MM.1S (cell line): Measurements from ENCODE around the gene MST1.

ENCODE experiments used
- DNase-seq: peaks from one replicate; pipeline ENCODE4 v3.0.0-alpha.2; 2015
- H2AFZ ChIP-seq: fragments of 300-600 bp; sonication (generic); 2 replicates; pipeline ENCODE4 v1.6.0; 2016; ENCODE audit warnings: antibody characterized with exemption, low read length
- H3F3A ChIP-seq: fragments of 300-600 bp; sonication (generic); 2 replicates; pipeline ENCODE4 v1.6.1; 2016; ENCODE audit warnings: mild to moderate bottlenecking, antibody characterized with exemption, low read length, moderate library complexity, mixed read lengths; ENCODE audit not compliant: insufficient read depth
- H3K27ac ChIP-seq: fragments of 300-600 bp; sonication (generic); 2 replicates; pipeline ENCODE4 v1.5.1; 2016; ENCODE audit warnings: mild to moderate bottlenecking, low read length
- H3K27me3 ChIP-seq: fragments of 300-600 bp; sonication (generic); replicated peaks from 2 replicates; pipeline ENCODE4 v1.6.0; 2016; ENCODE audit warnings: low read length; ENCODE audit not compliant: insufficient read depth
- H3K36me3 ChIP-seq: fragments of 300-600 bp; sonication (generic); replicated peaks from 2 replicates; pipeline ENCODE4 v1.6.1; 2016; ENCODE audit warnings: mild to moderate bottlenecking, low read length, mixed read lengths; ENCODE audit not compliant: insufficient read depth
- H3K4me1 ChIP-seq: fragments of 300-600 bp; sonication (generic); 2 replicates; pipeline ENCODE4 v1.6.1; 2016; ENCODE audit warnings: low read length, mixed read lengths
- H3K4me2 ChIP-seq: fragments of 300-600 bp; sonication (generic); 2 replicates; pipeline ENCODE4 v1.6.0; 2016; ENCODE audit warnings: low read depth, low read length
- H3K4me3 ChIP-seq: fragments of 300-600 bp; sonication (generic); 2 replicates; pipeline ENCODE4 v1.5.1; 2016; ENCODE audit warnings: low read length, mixed read lengths
- H3K79me2 ChIP-seq: fragments of 300-600 bp; sonication (generic); 2 replicates; pipeline ENCODE4 v1.6.1; 2016; ENCODE audit warnings: mixed run types, low read length, mixed read lengths
- H3K9ac ChIP-seq: fragments of 300-600 bp; sonication (generic); 2 replicates; pipeline ENCODE4 v1.6.1; 2016; ENCODE audit warnings: low read length, mixed read lengths
- H3K9me2 ChIP-seq: fragments of 300-600 bp; sonication (generic); replicated peaks from 2 replicates; pipeline ENCODE4 v1.6.1; 2016; ENCODE audit warnings: mild to moderate bottlenecking, low read length, mixed read lengths; ENCODE audit not compliant: insufficient read depth
- H3K9me3 ChIP-seq: fragments of 300-600 bp; sonication (generic); replicated peaks from 2 replicates; pipeline ENCODE4 v1.6.1; 2016; ENCODE audit warnings: mild to moderate bottlenecking, low read length, mixed read lengths; ENCODE audit not compliant: insufficient read depth
- H4K20me1 ChIP-seq: fragments of 300-600 bp; sonication (generic); 2 replicates; pipeline ENCODE4 v1.6.1; 2016; ENCODE audit warnings: mild to moderate bottlenecking, low read length, moderate library complexity, mixed read lengths; ENCODE audit not compliant: insufficient read depth
- EZH2 ChIP-seq: fragments of 300-600 bp; sonication (generic); optimal IDR thresholded peaks from 2 replicates; pipeline ENCODE3; 2017; ENCODE audit warnings: low read depth, mild to moderate bottlenecking, antibody characterized with exemption, low read length, mixed read lengths
- EZH2phosphoT487 ChIP-seq: fragments of 300-600 bp; sonication (generic); IDR thresholded peaks from 2 replicates; pipeline ENCODE4 v1.6.1; 2018; ENCODE audit warnings: antibody characterized with exemption, low read length
- TF ChIP-seq, protein P1 (sequence below): fragments of 300-600 bp; sonication (generic); IDR thresholded peaks from 2 replicates; pipeline ENCODE4 v1.5.1; 2016; ENCODE audit warnings: antibody characterized with exemption, low read length, mixed read lengths

MST1 gene

DNA sequence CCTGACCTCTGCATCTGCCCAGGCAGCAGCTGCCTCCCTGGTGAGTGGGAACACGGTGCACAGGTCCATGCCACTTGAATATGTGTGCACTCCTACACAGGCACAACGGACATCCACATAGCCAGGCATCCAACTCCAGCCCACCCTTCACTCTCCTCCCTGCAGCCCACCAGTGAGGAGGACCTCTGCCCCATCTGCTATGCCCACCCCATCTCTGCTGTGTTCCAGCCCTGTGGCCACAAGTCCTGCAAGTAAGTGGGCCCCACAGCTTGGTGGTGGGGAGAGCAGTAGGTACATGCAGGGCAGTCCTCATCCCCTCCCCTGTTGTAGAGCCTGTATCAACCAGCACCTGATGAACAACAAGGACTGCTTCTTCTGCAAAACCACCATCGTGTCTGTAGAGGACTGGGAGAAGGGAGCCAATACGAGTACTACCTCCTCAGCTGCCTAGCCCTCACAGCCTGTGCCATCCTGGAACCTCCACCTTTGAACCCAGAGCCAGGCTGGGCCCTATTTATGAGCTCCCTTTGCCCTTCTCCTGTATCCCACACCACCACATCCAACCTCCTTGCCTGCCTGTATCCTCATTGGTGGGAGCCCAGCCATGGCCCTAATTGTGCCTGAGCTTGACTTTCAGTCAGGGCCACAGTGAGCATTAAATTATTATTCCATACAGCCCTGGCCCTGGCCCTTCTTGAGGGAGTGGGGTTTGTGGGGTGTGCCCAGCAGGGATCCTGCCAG, 31.8 kb upstream of the MST1 start:
- Histone ChIP-seq H3K9me3 (no peaks in the 10 kb centered on the region), H3F3A (peaks cover 16% of the 10 kb centered on the region), H3K79me2 (peaks cover 29% of the 10 kb centered on the region), H3K4me1 (peaks cover 14% of the 10 kb centered on the region), H2AFZ (no peak overlapping the region), H3K9me2 (no peaks in the 10 kb centered on the region), H3K27me3 (no peaks in the 10 kb centered on the region), H3K9ac (no peak overlapping the region), H3K4me3 (no peak overlapping the region), H3K36me3 (no peaks in the 10 kb centered on the region), H3K27ac (no peak overlapping the region), H3K4me2 (no peak overlapping the region), H4K20me1 (no peaks in the 10 kb centered on the region)
- TF ChIP-seq, protein P1, sequence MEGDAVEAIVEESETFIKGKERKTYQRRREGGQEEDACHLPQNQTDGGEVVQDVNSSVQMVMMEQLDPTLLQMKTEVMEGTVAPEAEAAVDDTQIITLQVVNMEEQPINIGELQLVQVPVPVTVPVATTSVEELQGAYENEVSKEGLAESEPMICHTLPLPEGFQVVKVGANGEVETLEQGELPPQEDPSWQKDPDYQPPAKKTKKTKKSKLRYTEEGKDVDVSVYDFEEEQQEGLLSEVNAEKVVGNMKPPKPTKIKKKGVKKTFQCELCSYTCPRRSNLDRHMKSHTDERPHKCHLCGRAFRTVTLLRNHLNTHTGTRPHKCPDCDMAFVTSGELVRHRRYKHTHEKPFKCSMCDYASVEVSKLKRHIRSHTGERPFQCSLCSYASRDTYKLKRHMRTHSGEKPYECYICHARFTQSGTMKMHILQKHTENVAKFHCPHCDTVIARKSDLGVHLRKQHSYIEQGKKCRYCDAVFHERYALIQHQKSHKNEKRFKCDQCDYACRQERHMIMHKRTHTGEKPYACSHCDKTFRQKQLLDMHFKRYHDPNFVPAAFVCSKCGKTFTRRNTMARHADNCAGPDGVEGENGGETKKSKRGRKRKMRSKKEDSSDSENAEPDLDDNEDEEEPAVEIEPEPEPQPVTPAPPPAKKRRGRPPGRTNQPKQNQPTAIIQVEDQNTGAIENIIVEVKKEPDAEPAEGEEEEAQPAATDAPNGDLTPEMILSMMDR, result no peak
- no peak for TF ChIP-seq EZH2phosphoT487
- TF ChIP-seq EZH2, result no peak
- no peak for DNase-seq

DNA sequence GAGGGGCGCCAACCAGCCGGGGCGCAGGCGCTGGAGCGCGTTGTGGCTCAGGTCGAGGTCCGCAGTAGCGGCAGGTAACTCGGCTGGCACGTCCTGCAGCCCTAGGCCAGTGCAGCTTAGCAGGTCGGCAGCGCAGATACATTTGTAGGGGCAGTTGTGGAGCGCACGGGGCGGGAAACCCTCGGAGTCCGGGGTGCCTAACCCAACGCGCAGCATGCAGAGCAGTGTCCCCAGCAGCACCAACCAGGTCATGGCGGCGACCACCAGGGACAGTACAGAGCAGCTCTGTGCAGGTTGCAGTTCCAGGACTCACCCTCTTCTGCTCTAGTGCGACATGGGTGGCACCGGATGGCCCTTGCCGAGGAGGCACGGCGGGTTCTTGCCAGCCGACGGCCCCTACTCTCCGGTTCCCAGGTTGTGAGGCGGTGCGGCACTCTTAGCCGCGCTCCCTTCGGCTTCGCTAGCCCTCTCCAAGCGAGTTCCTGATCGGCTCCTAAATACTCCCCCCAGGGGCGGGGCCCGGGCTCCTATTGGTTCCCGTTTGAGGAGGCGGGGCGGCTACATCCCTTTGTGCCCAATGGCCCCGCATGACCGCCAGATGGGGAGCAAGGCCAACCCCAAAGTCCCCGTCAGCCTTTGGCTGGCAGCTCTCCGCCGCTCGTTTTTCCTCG, 30.1 kb upstream of the MST1 start, which contains the start of gene AMIGO3:
Gene AMIGO3 (minus strand): TSS at position 471 of the 671 bp plus-strand sequence. CDS start 219 bp downstream, at position 252.
- Histone ChIP-seq H2AFZ (no peak within 1 kb of the TSS), H3K4me3 (no peak within 1 kb of the TSS), H3K9me2 (no peaks in the 10 kb centered on the region), H4K20me1 (no peaks in the 10 kb centered on the region), H3K9ac (no peak within 1 kb of the TSS), H3F3A (peaks cover 6% of the 10 kb centered on the region; the same call in 1 of the 2 replicates), H3K4me2 (peak within 1 kb of the TSS; percentile 41; the same call in 1 of the 2 replicates), H3K27ac (no peak within 1 kb of the TSS), H3K9me3 (no peaks in the 10 kb centered on the region), H3K4me1 (peaks cover 5% of the 10 kb centered on the region), H3K27me3 (no peaks in the 10 kb centered on the region), H3K79me2 (peaks cover 29% of the 10 kb centered on the region), H3K36me3 (no peaks in the 10 kb centered on the region)
- no peak for TF ChIP-seq EZH2
- TF ChIP-seq, protein P1, result peak; percentile 30
- peak; percentile 80 for DNase-seq

DNA sequence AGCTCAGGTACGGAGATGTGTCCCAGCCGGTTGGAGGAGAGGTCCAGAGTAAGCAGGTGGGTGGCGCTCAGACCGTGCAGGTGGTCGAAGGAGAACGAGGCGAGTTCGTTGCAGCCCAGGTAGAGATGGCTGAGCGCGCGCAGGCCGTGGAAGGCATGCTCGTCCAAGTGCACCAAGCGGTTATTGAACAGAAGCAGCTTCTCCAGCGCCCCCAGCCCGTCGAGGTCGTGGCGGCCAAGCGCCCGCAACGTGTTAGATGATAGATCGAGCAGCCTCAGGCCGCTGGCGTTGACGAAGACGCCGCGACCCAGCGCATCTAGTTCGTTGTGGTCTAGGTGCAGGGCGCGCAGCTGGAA, 29.6 kb upstream of the MST1 start:
- no peak for DNase-seq
- H3K27me3 ChIP-seq, result no peaks in the 10 kb centered on the region
- H2AFZ ChIP-seq, result no peak overlapping the region
- H3K79me2 ChIP-seq, result peaks cover 29% of the 10 kb centered on the region
- TF ChIP-seq, protein P1, result no peak
- TF ChIP-seq EZH2phosphoT487 (no peak), EZH2 (no peak)
- no peak overlapping the region for H3K9ac ChIP-seq
- H3K4me3 ChIP-seq, result no peak overlapping the region
- H3F3A ChIP-seq, result peaks cover 4% of the 10 kb centered on the region; the same call in 1 of the 2 replicates
- H3K9me3 ChIP-seq, result no peaks in the 10 kb centered on the region
- peak overlapping the region; percentile 41; the same call in 1 of the 2 replicates for H3K4me2 ChIP-seq
- H3K27ac ChIP-seq, result no peak overlapping the region
- no peaks in the 10 kb centered on the region for H3K9me2 ChIP-seq
- no peaks in the 10 kb centered on the region for H3K36me3 ChIP-seq
- no peaks in the 10 kb centered on the region for H4K20me1 ChIP-seq
- H3K4me1 ChIP-seq, result peaks cover 5% of the 10 kb centered on the region
